Measurements from ENCODE around the gene TRERF1.

- TF ChIP-seq CREM (CRISPR knock-in tag; IDR thresholded peaks at IDR 0.05), result no peak
- no peak for TF ChIP-seq PREB (CRISPR knock-in tag; IDR thresholded peaks at IDR 0.05; ENCODE audit: borderline replicate concordance)
- no peak for TF ChIP-seq USF2 (CRISPR knock-in tag; IDR thresholded peaks at IDR 0.05)
- no peak for TF ChIP-seq SP1 (CRISPR knock-in tag; conservative IDR thresholded peaks at IDR 0.05)
- no peak for TF ChIP-seq PRDM15 (CRISPR knock-in tag; IDR thresholded peaks at IDR 0.05)
- TF ChIP-seq ZNF121 (CRISPR knock-in tag; IDR thresholded peaks at IDR 0.05), result no peak
- no peak for TF ChIP-seq CTCF (IDR thresholded peaks at IDR 0.05)
- TF ChIP-seq ESRRA (CRISPR knock-in tag; IDR thresholded peaks at IDR 0.05; ENCODE audit: borderline replicate concordance), result no peak
Observed at GRCh38 chr6:42279144-42279781, 172.5 kb downstream of the TRERF1 start.

Data from WTC11 (cell line).